HG03520 (cell line): ENCODE measurements around the gene RPTOR.

Experiments
- ATAC-seq: cut with Tn5 transposase; IDR thresholded peaks from one replicate; pipeline ENCODE4 v1.9.1; 2021; ENCODE audit warnings: mild to moderate bottlenecking, moderate library complexity; ENCODE audit not compliant: unreplicated experiment

The RPTOR gene

GRCh38 chr17:80773243-80773991 is 228.8 kb downstream of the RPTOR start:
- ATAC-seq, result no peak

GRCh38 chr17:80774146-80774545 is 229.5 kb downstream of the RPTOR start:
- no peak for ATAC-seq

GRCh38 chr17:80774643-80775281 is 230.1 kb downstream of the RPTOR start:
- no peak for ATAC-seq

- no peak for ATAC-seq
These were observed 231.2 kb downstream of the RPTOR start for GRCh38 chr17:80775863-80776262.

- ATAC-seq, result no peak
These were observed 232.6 kb downstream of the RPTOR start for GRCh38 chr17:80777274-80777673.

- ATAC-seq, result no peak
These were observed 234.1 kb downstream of the RPTOR start for GRCh38 chr17:80778716-80779115.

- ATAC-seq, result no peak
These were observed 234.7 kb downstream of the RPTOR start for GRCh38 chr17:80779336-80779735.

GRCh38 chr17:80779961-80780380 is 235.3 kb downstream of the RPTOR start:
- no peak for ATAC-seq

GRCh38 chr17:80780381-80781198 is 236.0 kb downstream of the RPTOR start:
- peak; percentile 63 for ATAC-seq

GRCh38 chr17:80781211-80781610 is 236.6 kb downstream of the RPTOR start:
- ATAC-seq, result no peak

GRCh38 chr17:80781807-80782277 is 237.2 kb downstream of the RPTOR start:
- no peak for ATAC-seq

GRCh38 chr17:80782536-80783427 is 238.1 kb downstream of the RPTOR start:
- no peak for ATAC-seq

- no peak for ATAC-seq
These were observed 238.8 kb downstream of the RPTOR start for GRCh38 chr17:80783486-80783885.

- no peak for ATAC-seq
These were observed 239.3 kb downstream of the RPTOR start for GRCh38 chr17:80783971-80784370.

GRCh38 chr17:80785477-80786178 is 241.0 kb downstream of the RPTOR start:
- ATAC-seq, result no peak

- no peak for ATAC-seq
These were observed 241.8 kb downstream of the RPTOR start for GRCh38 chr17:80786470-80786869.

GRCh38 chr17:80786887-80787286 is 242.2 kb downstream of the RPTOR start:
- no peak for ATAC-seq

GRCh38 chr17:80787881-80788280 is 243.2 kb downstream of the RPTOR start:
- no peak for ATAC-seq

GRCh38 chr17:80789356-80789902 is 244.8 kb downstream of the RPTOR start:
- no peak for ATAC-seq
